HCT116 (cell line): ENCODE data around the gene RABGGTA. TPM values are rescaled to one million over a fixed set of nuclear protein-coding genes. Genes with fewer than 3 reads are reported as not detected.

Source experiments
- ATAC-seq: fragments of 200-7000 bp; cut with Tn5 transposase; 2 replicates; pipeline ENCODE4 v1.9.1; 2020; ENCODE audit warnings: mild to moderate bottlenecking, moderate library complexity
- BruUV-seq: library from RNA; stranded (reverse); fragments of 400-500 nt; replicated peaks from 2 replicates; lab custom pipeline; 2021; lab: Mats Ljungman, UMichigan
- CTCF ChIA-PET: fragments of 300-600 bp; sonication (Branson Sonifier 250); formaldehyde crosslinking; loops from one replicate; lab custom pipeline; 2021; ENCODE audit warnings: antibody characterized with exemption; lab: Charles Lee
- POLR2A ChIA-PET: fragments of 300-600, 350-600 bp; sonication (Branson Sonifier 250); formaldehyde crosslinking; loops from one replicate; lab custom pipeline; 2021; ENCODE audit warnings: antibody characterized with exemption; lab: Charles Lee
- RAD21 ChIA-PET, 2 experiments: fragments of 300-600 bp; sonication (Branson Sonifier 250); formaldehyde crosslinking; loops; one replicate each; lab custom pipeline; 2023; ENCODE audit warnings: low total read pairs in 2 of 2; ENCODE audit not compliant: uncharacterized antibody in 2 of 2, unreplicated experiment in 2 of 2, low non-redundant PET in 1 of 2; lab: Charles Lee
- DNase-seq: peaks from one replicate; pipeline ENCODE4 v3.0.0-alpha.2; 2010; ENCODE audit warnings: low read depth, low spot score
- H2AFZ ChIP-seq: fragments of 200-600 bp; shearing (Covaris generic), sonication (generic); 2 replicates; pipeline ENCODE4 v1.6.1; 2017; ENCODE audit warnings: low read depth, mixed run types, mixed read lengths, antibody characterized with exemption, low read length; ENCODE audit not compliant: poor library complexity, severe bottlenecking
- H3K27ac ChIP-seq: 2 replicates; pipeline ENCODE4 v1.5.1; 2012; ENCODE audit warnings: low read depth, low read length
- H3K27me3 ChIP-seq: fragments of 200-600 bp; sonication (generic); 2 replicates; pipeline ENCODE4 v1.6.1; 2016; ENCODE audit warnings: mixed run types, low read length, mixed read lengths; ENCODE audit not compliant: insufficient read depth
- H3K36me3 ChIP-seq, 2 experiments: fragments of 200-500 bp in 1 of 2; fragments of 200-600 bp in 1 of 2; sonication (Bioruptor generic) in 1 of 2; sonication (generic) in 1 of 2; 2 replicates each; pipeline versions ENCODE4 v1.5.1 to v1.6.1; 2014 to 2016; ENCODE audit warnings: low read length in 2 of 2, inconsistent platforms in 1 of 2, mixed read lengths in 1 of 2, mixed run types in 1 of 2; ENCODE audit not compliant: insufficient read depth in 2 of 2, control insufficient read depth in 1 of 2
- H3K4me1 ChIP-seq, 2 experiments: fragments of 200-600 bp in 1 of 2; sonication (generic) in 1 of 2; 2 replicates each; pipeline versions ENCODE4 v1.5.1 to v1.6.1; 2012 to 2017; ENCODE audit warnings: low read length in 2 of 2, inconsistent platforms in 1 of 2, mild to moderate bottlenecking in 1 of 2, mixed read lengths in 1 of 2, mixed run types in 1 of 2, moderate library complexity in 1 of 2; ENCODE audit not compliant: insufficient read depth in 2 of 2, control insufficient read depth in 1 of 2
- H3K4me2 ChIP-seq: fragments of 200-600 bp; sonication (generic); 2 replicates; pipeline ENCODE4 v1.6.1; 2017; ENCODE audit warnings: mixed run types, low read length, mixed read lengths
- H3K4me3 ChIP-seq, 2 experiments: fragments of 200-600 bp in 1 of 2; sonication (generic) in 1 of 2; replicated peaks in 1 of 2; 2 replicates each; pipeline ENCODE4 v1.5.1; 2011 to 2016; ENCODE audit warnings: low read length in 2 of 2, control low read depth in 1 of 2, low read depth in 1 of 2, mild to moderate bottlenecking in 1 of 2, mixed read lengths in 1 of 2, mixed run types in 1 of 2
- H3K79me2 ChIP-seq: fragments of 200-600 bp; sonication (generic); 2 replicates; pipeline ENCODE4 v1.6.1; 2017; ENCODE audit warnings: mild to moderate bottlenecking, mixed run types, low read length, moderate library complexity, mixed read lengths; ENCODE audit not compliant: insufficient read depth
- H3K9ac ChIP-seq: fragments of 200-600 bp; sonication (generic); 2 replicates; pipeline ENCODE4 v1.6.1; 2016; ENCODE audit warnings: low read length, mixed read lengths
- H3K9me2 ChIP-seq: fragments of 200-600 bp; sonication (generic), shearing (Covaris generic); 2 replicates; pipeline ENCODE4 v1.6.1; 2017; ENCODE audit warnings: mixed run types, mild to moderate bottlenecking, moderate library complexity; ENCODE audit not compliant: insufficient read depth
- H3K9me3 ChIP-seq, 2 experiments: fragments of 200-500 bp in 1 of 2; fragments of 200-600 bp in 1 of 2; sonication (Bioruptor generic) in 1 of 2; sonication (generic) in 1 of 2; 2 replicates each; pipeline ENCODE4 v1.6.1; 2014 to 2017; ENCODE audit warnings: low read length in 2 of 2, mixed read lengths in 2 of 2, inconsistent platforms in 1 of 2, low read depth in 1 of 2, mild to moderate bottlenecking in 1 of 2, mixed run types in 1 of 2, moderate library complexity in 1 of 2; ENCODE audit not compliant: control insufficient read depth in 1 of 2, insufficient read depth in 1 of 2
- H4K20me1 ChIP-seq: fragments of 200-600 bp; sonication (generic), shearing (Covaris generic); 2 replicates; pipeline ENCODE4 v1.6.1; 2017; ENCODE audit warnings: mixed run types, mild to moderate bottlenecking, moderate library complexity; ENCODE audit not compliant: insufficient read depth
- CBX3 ChIP-seq: IDR thresholded peaks from 2 replicates; pipeline ENCODE4 v1.6.1; 2012; ENCODE audit warnings: low read depth
- CEBPB ChIP-seq: IDR thresholded peaks from 2 replicates; pipeline ENCODE4 v1.6.1; 2012; ENCODE audit warnings: low read depth
- EGR1 ChIP-seq: IDR thresholded peaks from 2 replicates; pipeline ENCODE4 v1.6.1; 2012; ENCODE audit warnings: low read depth
- EZH2 ChIP-seq: fragments of 200-600 bp; sonication (generic); IDR thresholded peaks from 2 replicates; pipeline ENCODE4 v1.6.1; 2017; ENCODE audit warnings: antibody characterized with exemption, mixed run types
- EZH2phosphoT487 ChIP-seq: fragments of 200-600 bp; IDR thresholded peaks from 2 replicates; pipeline ENCODE4 v1.6.1; 2018; ENCODE audit warnings: antibody characterized with exemption, borderline replicate concordance
- JUND ChIP-seq: IDR thresholded peaks from 2 replicates; pipeline ENCODE4 v1.6.1; 2012
- POLR2AphosphoS5 ChIP-seq: IDR thresholded peaks from 2 replicates; pipeline ENCODE4 v1.6.1; 2011; ENCODE audit warnings: mild to moderate bottlenecking, low read depth, low read length, moderate library complexity
- RAD21 ChIP-seq: IDR thresholded peaks from 2 replicates; pipeline ENCODE4 v1.6.1; 2012; ENCODE audit warnings: low read depth, mild to moderate bottlenecking
- SIN3A ChIP-seq: IDR thresholded peaks from 2 replicates; pipeline ENCODE4 v1.6.1; 2012; ENCODE audit warnings: low read depth
- SP1 ChIP-seq: IDR thresholded peaks from 2 replicates; pipeline ENCODE4 v1.6.1; 2012; ENCODE audit warnings: low read depth
- SRF ChIP-seq: IDR thresholded peaks from 2 replicates; pipeline ENCODE4 v1.6.1; 2012; ENCODE audit warnings: low read depth
- TCF7L2 ChIP-seq: IDR thresholded peaks from 2 replicates; pipeline ENCODE4 v1.7.0; 2011; ENCODE audit warnings: borderline replicate concordance, inconsistent platforms; ENCODE audit not compliant: insufficient read depth, insufficient read length; ENCODE audit errors: extremely low read depth
- ZNF274 ChIP-seq: fragments of 200-500 bp; sonication (Bioruptor generic); IDR thresholded peaks from 2 replicates; pipeline ENCODE4 v1.6.1; 2014; ENCODE audit warnings: mild to moderate bottlenecking, low read depth, low read length, inconsistent platforms
- intact Hi-C: fragments of 100-400 bp; cut with micrococcal nuclease; formaldehyde crosslinking; loops from 2 replicates; pipeline ENCODE4 v1.10.0; 2022
- total RNA-seq: library from RNA; stranded (reverse); gene quantifications from one replicate; pipeline ENCODE4 v1.2.1, GENCODE V29; 2021; ENCODE audit not compliant: unreplicated experiment
- TF ChIP-seq, protein P1 (sequence below): IDR thresholded peaks from 2 replicates; pipeline ENCODE4 v1.6.1; 2012
- TF ChIP-seq, protein P2 (sequence below): IDR thresholded peaks from 2 replicates; pipeline ENCODE4 v1.6.1; 2012
- TF ChIP-seq, protein P3 (sequence below): IDR thresholded peaks from 2 replicates; pipeline ENCODE4 v1.6.1; 2011; ENCODE audit warnings: mild to moderate bottlenecking, low read length, moderate library complexity; ENCODE audit not compliant: insufficient replicate concordance; ENCODE audit errors: extremely low read depth

Gene RABGGTA
- total RNA-seq, 1 experiment from 2014 or later, result 40.8 TPM

DNA sequence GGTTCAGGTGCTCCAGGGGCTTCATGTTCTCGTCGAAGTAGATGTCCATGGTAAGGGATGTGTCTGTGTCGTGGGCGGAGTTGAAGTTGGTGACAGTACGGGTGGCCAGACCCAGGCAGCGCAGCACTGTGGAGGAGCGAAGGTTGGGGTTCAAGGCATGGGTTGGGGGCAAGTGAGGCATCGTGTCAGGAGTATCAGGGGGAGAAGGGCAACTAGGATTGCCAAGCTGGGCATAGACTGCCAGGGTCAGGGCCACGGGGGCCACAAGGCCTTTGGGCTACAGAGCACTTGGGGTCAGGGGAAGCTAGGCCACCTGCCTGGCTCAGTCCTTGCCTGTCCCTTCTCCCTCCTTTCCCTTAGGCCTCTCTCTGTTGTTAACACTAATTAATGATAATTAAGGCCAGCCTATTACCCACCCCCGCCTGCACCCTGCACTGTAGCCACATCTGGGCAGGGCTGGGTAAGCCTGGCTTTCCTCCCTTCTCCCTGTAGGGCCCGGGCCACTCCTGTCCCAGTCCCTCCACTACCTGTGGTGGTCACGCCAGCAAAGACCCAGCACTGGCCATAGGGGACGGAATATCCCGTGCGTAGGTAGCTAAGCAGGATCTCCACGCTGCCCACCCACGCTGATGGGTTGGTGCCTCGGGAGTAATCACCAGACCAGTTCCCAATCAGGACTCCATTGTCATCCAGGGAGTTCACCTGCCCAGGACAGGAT lies 12.7 kb downstream of the RABGGTA start:
- Histone ChIP-seq H4K20me1 (no peaks in the 10 kb centered on the region), H3K27me3 (no peaks in the 10 kb centered on the region), H3K4me2 (peak overlapping the region; percentile 43), H2AFZ (no peak overlapping the region), H3K36me3 (no peaks in the 10 kb centered on the region; a peak in 1 of 4 replicates), H3K4me3 (no peak overlapping the region), H3K9me3 (no peaks in the 10 kb centered on the region), H3K4me1 (peaks cover 10 to 14% of the 10 kb centered on the region in 2 experiments), H3K27ac (no peak overlapping the region), H3K79me2 (no peaks in the 10 kb centered on the region), H3K9me2 (no peaks in the 10 kb centered on the region), H3K9ac (no peak overlapping the region)
- ChIA-PET CTCF (interaction anchor here (1.1 kb wide), 1 partner anchor 12 kb away, joined by 3 read pairs; the partner anchor contains the start of gene RABGGTA), POLR2A (no interaction called here), RAD21 (no interaction called here)
- intact Hi-C loops, result no loop called here
- TF ChIP-seq POLR2AphosphoS5, result no peak
- no peak for TF ChIP-seq SP1
- no peak for TF ChIP-seq RAD21
- TF ChIP-seq CBX3, result no peak
- TF ChIP-seq, protein P1, sequence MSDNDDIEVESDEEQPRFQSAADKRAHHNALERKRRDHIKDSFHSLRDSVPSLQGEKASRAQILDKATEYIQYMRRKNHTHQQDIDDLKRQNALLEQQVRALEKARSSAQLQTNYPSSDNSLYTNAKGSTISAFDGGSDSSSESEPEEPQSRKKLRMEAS, result no peak
- no peak for TF ChIP-seq EZH2
- no peak for TF ChIP-seq EGR1
- TF ChIP-seq, protein P2, sequence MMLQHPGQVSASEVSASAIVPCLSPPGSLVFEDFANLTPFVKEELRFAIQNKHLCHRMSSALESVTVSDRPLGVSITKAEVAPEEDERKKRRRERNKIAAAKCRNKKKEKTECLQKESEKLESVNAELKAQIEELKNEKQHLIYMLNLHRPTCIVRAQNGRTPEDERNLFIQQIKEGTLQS, result no peak
- TF ChIP-seq EZH2phosphoT487, result no peak
- no peak for TF ChIP-seq SIN3A
- TF ChIP-seq CEBPB, result no peak
- no peak for TF ChIP-seq ZNF274
- no peak for TF ChIP-seq TCF7L2
- no peak for TF ChIP-seq JUND
- TF ChIP-seq, protein P3, sequence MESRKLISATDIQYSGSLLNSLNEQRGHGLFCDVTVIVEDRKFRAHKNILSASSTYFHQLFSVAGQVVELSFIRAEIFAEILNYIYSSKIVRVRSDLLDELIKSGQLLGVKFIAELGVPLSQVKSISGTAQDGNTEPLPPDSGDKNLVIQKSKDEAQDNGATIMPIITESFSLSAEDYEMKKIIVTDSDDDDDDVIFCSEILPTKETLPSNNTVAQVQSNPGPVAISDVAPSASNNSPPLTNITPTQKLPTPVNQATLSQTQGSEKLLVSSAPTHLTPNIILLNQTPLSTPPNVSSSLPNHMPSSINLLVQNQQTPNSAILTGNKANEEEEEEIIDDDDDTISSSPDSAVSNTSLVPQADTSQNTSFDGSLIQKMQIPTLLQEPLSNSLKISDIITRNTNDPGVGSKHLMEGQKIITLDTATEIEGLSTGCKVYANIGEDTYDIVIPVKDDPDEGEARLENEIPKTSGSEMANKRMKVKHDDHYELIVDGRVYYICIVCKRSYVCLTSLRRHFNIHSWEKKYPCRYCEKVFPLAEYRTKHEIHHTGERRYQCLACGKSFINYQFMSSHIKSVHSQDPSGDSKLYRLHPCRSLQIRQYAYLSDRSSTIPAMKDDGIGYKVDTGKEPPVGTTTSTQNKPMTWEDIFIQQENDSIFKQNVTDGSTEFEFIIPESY, result no peak
- TF ChIP-seq SRF, result no peak
- no TSS peak for BruUV-seq
- ATAC-seq (peak; percentile 30; the same call in 1 of the 2 replicates), DNase-seq (no peak)
